OCI-LY3 (cell line): Measurements from ENCODE around the gene SIGLEC11.

ENCODE experiments used
- CTCF ChIP-seq: fragments of 200-600, 300-600 bp; sonication (generic); IDR thresholded peaks from 2 replicates; pipeline ENCODE4 v1.5.1; 2014; ENCODE audit warnings: antibody characterized with exemption, low read length, low read depth
- EZH2phosphoT487 ChIP-seq: fragments of 200-600 bp; shearing (Covaris generic); IDR thresholded peaks from 2 replicates; pipeline ENCODE4 v1.6.1; 2018; ENCODE audit warnings: antibody characterized with exemption, mixed run types, low read depth

- no peak for TF ChIP-seq CTCF
- no peak for TF ChIP-seq EZH2phosphoT487
Observed at GRCh38 chr19:49911381-49912145, 49.4 kb downstream of the SIGLEC11 start.
